Activated CD8-positive, alpha-beta memory T cell treated with anti-CD3 and anti-CD28 coated beads, Interleukin-2, amount 50 U/mL, for 24 hours (primary cell): ENCODE measurements around the gene PI4K2A.
"Not testable (repeated sequence)": the region's sequence is repeated elsewhere in the genome, so short reads cannot be mapped to it uniquely, and the experiment has no call there.

Source experiments
- DNase-seq: peaks from one replicate; pipeline ENCODE4 v3.0.0-alpha.2; 2020; ENCODE audit errors: extremely low read depth

Gene PI4K2A

DNA sequence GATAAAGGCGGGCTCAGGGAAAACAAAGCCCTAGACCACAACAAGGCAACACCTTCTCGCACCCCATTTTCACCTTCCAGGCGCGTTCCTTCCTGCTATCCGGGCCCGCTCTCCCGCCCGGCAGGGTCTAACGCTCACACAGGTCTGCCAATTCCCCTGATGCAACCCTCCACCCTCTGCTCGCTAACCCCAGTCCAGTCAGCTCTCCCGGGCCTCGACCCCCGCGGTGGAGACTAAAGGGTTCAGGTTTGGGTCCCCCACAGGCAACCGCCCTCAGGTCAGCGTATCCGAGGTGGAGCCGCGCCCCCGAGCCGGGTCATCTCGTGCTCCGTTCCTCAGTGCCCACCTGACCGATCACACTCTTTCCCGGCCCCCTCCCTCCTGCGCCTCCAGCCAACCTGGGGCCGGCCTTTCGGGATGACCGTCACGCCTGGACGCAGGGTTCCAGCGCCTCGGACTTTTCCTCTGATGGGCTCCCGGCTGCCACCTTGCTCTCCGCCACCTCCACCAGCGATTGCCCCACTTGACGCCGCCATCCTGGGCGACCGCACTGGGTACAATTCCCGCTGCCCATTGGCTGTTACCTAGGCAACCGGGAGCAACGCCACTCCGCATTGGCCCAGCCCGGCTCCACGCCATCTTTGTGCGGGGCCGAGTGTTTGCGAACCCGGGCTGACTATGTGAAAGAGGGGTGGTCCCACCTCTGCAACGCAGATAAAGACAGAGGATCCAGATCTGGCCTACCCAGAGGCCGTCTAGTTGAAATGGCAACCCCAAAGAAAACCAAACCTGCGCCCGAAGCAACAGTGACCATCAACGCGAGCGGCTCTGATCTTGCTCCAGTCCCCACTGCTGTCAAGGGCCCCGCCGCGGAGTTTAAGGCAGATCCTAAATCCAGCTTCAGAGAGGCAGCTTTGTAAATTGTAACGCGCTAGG lies 7.3 kb upstream of the PI4K2A start, which contains the start of gene MORN4:
MORN4 (minus strand) TSS at position 552 of the 936 bp plus-strand sequence. CDS start 13,847 bp downstream, outside the sequence.
- peak; percentile 77 for DNase-seq

DNA sequence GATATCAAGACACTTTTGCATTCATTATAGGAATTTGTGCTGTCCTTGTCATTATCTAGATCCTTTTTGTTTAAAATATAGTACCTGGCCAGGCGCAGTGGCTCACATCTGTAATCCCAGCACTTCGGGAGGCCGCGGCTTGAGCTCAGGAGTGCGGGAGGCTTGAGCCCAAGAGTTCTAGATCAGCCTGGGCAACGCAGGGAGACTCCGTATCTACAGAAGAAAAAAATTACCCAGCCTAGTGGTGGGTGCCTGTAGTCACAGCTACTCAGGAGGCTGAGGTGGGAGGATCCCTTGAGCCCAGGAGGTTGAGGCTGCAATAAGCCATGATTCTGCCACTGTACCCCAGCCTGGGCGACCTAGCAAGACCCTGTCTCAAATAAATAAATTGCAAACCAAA lies 6.5 kb upstream of the PI4K2A start:
- no peak for DNase-seq

GRCh38 chr10:97635577-97635976 lies 4.9 kb upstream of the PI4K2A start:
- DNase-seq = no peak

DNA sequence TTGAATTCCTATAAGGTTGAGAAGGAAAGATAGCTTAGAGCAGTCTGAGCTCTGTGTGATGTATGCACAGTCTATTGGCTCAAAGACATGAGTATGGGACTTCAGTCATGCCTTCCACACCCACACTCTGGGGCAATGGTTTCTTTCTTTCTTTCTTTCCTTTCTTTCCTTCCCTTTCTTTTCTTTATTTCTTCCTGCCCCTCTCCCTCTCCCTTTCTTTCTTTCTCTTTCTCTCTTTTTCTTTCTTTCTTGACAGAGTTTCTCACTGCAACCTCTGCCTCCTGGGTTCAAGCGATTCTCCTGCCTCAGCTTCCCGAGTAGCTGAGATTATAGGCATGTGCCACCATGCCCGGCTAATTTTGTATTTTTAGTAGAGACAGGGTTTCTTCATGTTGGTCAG lies 1.4 kb upstream of the PI4K2A start:
- not testable (repeated sequence) for DNase-seq

GRCh38 chr10:97640868-97641811 lies 669 bp downstream of the PI4K2A start:
- DNase-seq = no peak

- not testable (repeated sequence) for DNase-seq
These were observed 2.1 kb downstream of the PI4K2A start for GRCh38 chr10:97642471-97643159.

DNA sequence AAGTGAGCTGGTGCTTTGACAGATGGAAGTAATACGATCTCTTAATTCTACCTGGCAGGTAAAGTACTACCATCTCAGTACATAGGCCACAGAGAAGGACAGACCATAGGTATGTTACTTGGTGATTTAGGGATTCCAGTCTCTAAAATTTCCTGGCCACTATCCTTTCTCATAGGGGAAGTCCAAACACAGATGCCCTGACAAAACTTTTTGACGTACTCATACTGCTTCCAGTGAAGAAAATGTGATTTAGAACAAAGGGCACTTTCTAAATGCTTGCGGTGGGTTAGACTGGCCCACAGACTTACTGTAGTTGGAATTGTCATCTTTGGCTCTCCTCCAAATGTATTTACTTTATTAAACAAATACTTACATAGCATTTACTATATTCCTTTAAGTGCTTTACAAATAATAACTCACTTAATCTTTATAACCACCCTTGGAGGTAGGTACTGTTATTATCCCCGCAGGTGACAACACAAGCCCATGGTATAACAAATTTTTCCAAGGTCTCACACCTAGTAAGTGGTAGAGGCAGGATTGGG lies 3.0 kb downstream of the PI4K2A start:
- DNase-seq = no peak

- DNase-seq = no peak
These were observed 4.5 kb downstream of the PI4K2A start for GRCh38 chr10:97644936-97645335.

GRCh38 chr10:97647556-97647955 lies 7.1 kb downstream of the PI4K2A start:
- DNase-seq = no peak

GRCh38 chr10:97648562-97649404 lies 8.3 kb downstream of the PI4K2A start:
- DNase-seq = no peak

- not testable (repeated sequence) for DNase-seq
These were observed 8.9 kb downstream of the PI4K2A start for GRCh38 chr10:97649405-97649750.

DNA sequence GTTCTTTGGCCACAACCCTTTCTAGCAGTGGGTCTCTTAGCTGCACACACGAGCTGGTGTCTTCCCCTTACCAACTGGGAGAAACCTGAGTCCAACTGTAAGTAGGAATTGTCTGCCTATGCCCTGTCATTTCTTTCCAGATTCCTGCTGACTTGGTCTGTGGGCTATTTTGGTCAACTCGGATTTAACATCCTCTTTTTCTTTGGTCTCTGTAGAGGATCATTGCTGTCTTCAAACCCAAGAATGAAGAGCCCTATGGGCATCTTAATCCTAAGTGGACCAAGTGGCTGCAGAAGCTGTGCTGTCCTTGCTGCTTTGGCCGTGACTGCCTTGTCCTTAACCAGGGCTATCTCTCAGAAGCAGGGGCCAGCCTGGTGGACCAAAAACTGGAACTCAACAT lies 10.3 kb downstream of the PI4K2A start:
- DNase-seq = no peak

GRCh38 chr10:97651773-97652172 lies 11.3 kb downstream of the PI4K2A start:
- no peak for DNase-seq

DNA sequence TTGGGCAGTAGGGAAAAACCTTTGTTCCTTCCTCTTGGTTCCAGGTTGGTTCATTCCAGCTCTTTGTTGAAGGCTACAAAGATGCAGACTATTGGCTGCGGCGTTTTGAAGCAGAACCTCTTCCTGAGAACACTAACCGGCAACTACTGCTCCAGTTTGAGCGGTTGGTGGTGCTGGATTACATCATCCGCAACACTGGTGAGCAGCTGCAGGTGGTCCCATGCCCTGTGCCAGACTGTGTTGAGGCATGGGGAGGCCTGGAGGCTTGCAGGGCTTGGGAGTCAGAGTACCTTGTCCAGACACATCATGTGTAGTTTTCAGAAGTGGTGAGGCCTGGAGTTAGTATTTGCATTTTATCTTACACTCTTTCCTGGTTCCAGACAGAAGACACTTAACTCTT lies 16.3 kb downstream of the PI4K2A start:
- DNase-seq = no peak

GRCh38 chr10:97659589-97659988 lies 19.1 kb downstream of the PI4K2A start:
- DNase-seq = no peak

DNA sequence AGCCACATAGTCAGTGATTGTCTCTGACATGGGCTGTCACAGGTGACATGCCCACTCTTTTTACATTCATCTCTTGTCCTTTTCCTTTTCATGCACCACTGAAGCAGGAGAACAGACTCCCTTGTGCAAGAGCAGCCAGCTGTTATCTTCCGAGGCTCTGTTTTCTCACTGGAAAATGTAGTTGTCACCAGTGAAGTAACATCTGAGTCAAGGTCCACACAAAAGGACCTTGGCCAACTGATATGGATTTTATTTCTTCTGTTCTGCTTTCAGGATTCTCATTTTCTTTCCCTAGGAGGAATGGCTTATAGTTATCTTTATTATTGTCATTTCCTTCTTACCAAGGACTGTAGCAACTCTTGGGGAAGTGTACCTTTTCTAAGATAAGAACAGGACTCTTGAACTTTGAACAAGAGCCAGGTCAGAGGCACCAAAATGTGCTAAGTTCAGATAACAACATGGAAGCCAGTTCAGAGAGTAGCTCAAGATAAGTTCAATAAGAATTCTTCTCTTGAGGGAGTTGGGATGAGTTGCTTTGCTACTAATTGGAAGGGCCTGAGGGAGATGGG lies 23.9 kb downstream of the PI4K2A start:
- no peak for DNase-seq

DNA sequence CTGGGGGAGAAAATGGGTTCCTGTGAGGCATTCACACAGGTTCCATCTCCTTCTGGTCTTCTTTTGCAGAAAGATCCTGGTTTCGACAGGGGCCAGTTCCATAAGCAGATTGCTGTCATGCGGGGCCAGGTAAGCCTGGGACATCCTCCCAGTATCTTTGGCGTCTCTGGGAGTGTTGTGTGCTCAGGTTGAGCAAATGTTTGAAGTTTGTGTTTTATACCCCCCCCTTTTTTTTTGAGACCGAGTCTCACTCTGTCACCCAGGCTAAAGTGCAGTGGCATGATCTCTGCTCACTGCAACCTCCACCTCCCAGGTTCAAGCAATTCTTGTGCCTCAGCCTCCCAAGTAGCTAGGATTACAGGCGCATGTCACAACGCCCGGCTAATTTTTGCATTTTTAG lies 26.5 kb downstream of the PI4K2A start:
- DNase-seq = no peak

- DNase-seq = no peak
These were observed 27.0 kb downstream of the PI4K2A start for GRCh38 chr10:97667463-97667862.

- DNase-seq = no peak
These were observed 29.1 kb downstream of the PI4K2A start for GRCh38 chr10:97669571-97669970.
